ENCODE data around the gene PHF21A. TPM values are rescaled to one million over a fixed set of nuclear protein-coding genes. Genes with fewer than 3 reads are reported as not detected.

The PHF21A gene
- total RNA-seq, 1 donor from 2014 or later = 49.6 TPM

DNA sequence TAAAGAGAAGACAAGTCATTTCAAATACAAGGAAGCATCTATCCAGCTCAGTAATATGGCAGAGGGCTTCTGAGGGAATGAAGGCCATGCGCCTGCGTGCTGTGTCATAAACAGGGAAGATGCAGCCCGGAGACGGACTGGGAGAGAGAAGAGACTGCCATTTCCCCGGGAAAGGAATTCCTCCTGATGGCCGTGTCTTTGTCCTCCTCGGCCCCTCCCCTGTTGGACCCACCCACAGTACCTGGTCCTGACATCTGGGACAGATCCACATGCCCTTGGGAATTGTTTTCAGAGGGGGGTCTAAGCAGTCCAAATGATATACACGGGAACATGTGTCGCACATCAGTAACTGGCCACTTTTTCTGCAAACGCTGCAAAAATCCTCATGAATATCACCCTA, 183.3 kb downstream of the PHF21A start:
- Histone ChIP-seq H2AFZ (replicated peaks) (no peak overlapping the region), H3F3A (ENCODE audit: low read depth) (peaks cover 1% of the 10 kb centered on the region), H3K36me3 (no peaks in the 10 kb centered on the region), H3K27me3 (no peaks in the 10 kb centered on the region), H3K4me1 (no peaks in the 10 kb centered on the region), H3K27ac (no peak overlapping the region), H4K20me1 (ENCODE audit: low read depth) (peaks cover 6% of the 10 kb centered on the region), H3K79me2 (ENCODE audit: low read depth) (no peaks in the 10 kb centered on the region), H3K4me3 (no peak overlapping the region), H3K9ac (no peak overlapping the region), H3K9me3 (ENCODE audit: low read depth) (no peaks in the 10 kb centered on the region), H3K4me2 (no peak overlapping the region)
- Mint-ChIP-seq H3K4me1 (no peaks in the 10 kb centered on the region), H3K27me3 (ENCODE audit: insufficient read depth, low read depth) (no peaks in the 10 kb centered on the region), H3K27ac (no peak overlapping the region), H3K4me3 (no peak overlapping the region), H3K9me3 (no peaks in the 10 kb centered on the region), H3K36me3 (peaks cover 10% of the 10 kb centered on the region)
- no peak for DNase-seq (ENCODE audit: low spot score)
- TF ChIP-seq CTCF (IDR thresholded peaks at IDR 0.05) (no peak), EZH2phosphoT487 (IDR thresholded peaks at IDR 0.05) (no peak), EZH2 (IDR thresholded peaks at IDR 0.05) (no peak)

DNA sequence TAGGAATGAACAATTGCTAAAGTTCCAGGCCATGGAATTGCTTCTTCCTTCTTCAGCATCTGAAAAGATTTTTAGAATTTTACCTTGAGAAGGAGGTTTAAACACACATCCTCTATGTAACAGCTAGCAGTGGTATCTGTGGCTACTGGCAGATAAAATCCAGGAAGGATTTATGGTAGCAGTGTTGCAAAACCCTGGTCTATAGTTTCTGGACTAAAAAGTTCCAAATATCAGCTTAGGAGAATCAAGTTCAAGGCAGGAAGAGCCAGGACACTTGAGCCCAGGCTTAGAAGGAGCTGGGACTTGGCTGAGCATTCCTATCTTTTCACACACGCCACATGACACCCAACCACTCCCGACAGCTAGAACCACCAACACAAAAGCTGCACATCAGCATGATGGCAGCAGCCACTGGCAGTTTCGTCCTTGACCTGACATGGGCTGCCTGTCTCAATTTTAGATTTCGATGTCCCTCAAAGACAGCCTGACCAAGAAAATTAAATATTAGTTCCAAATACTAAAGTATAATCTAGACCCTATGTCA, 184.7 kb downstream of the PHF21A start:
- Histone ChIP-seq H3K27me3 (no peaks in the 10 kb centered on the region), H3F3A (ENCODE audit: low read depth) (peaks cover 7% of the 10 kb centered on the region), H3K27ac (no peak overlapping the region), H3K4me2 (no peak overlapping the region), H3K4me1 (no peaks in the 10 kb centered on the region), H3K9me3 (ENCODE audit: low read depth) (no peaks in the 10 kb centered on the region), H4K20me1 (ENCODE audit: low read depth) (peaks cover 7% of the 10 kb centered on the region), H3K79me2 (ENCODE audit: low read depth) (no peaks in the 10 kb centered on the region), H3K4me3 (no peak overlapping the region), H2AFZ (replicated peaks) (no peak overlapping the region), H3K36me3 (no peaks in the 10 kb centered on the region), H3K9ac (no peak overlapping the region)
- Mint-ChIP-seq H3K4me3 (no peak overlapping the region), H3K9me3 (no peaks in the 10 kb centered on the region), H3K36me3 (peaks cover 9% of the 10 kb centered on the region), H3K27me3 (ENCODE audit: insufficient read depth, low read depth) (peaks cover 4% of the 10 kb centered on the region), H3K4me1 (no peaks in the 10 kb centered on the region), H3K27ac (no peak overlapping the region)
- no peak for TF ChIP-seq CTCF (IDR thresholded peaks at IDR 0.05)
- TF ChIP-seq EZH2 (IDR thresholded peaks at IDR 0.05) = no peak
- no peak for TF ChIP-seq EZH2phosphoT487 (IDR thresholded peaks at IDR 0.05)
- DNase-seq (ENCODE audit: low spot score) = no peak

DNA sequence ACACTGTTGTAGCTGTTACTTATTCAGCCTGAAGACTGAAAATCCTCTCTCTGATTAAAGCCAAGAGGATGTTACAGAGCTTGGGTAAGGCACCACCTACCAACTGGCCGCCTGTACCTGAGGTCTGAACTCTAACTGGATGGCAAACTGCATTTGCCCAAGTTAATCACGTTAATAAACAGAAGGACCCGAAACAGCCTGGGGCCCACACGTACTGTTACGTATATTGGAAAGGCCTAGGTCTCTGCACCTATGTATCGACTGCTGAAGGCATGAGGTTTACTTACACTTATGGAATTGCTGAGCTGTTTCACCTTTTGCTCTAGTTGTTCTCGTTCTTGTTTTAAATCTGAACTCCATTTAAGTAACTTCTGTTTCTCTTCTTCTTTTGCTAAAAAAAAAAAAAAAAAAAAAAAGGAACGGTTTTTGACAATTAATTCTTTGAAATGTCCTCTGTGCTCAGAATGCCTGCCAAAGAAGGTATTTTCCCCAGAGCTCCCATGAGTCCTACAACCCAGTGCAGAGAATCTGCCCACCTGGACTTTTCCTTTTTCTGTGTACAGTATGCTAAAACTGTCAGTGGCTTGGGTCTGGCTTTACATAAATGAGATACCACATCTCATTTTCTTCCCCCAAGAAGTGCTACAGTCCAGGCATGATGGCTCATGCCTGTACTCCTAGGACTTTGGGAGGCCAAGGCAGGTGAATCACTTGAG, 185.7 kb downstream of the PHF21A start:
- Histone ChIP-seq H3K9ac (no peak overlapping the region), H3K4me2 (no peak overlapping the region), H3F3A (ENCODE audit: low read depth) (peaks cover 10% of the 10 kb centered on the region), H3K4me3 (no peak overlapping the region), H4K20me1 (ENCODE audit: low read depth) (peaks cover 13% of the 10 kb centered on the region), H3K27ac (no peak overlapping the region), H3K36me3 (no peaks in the 10 kb centered on the region), H3K27me3 (no peaks in the 10 kb centered on the region), H3K9me3 (ENCODE audit: low read depth) (no peaks in the 10 kb centered on the region), H3K4me1 (no peaks in the 10 kb centered on the region), H2AFZ (replicated peaks) (no peak overlapping the region), H3K79me2 (ENCODE audit: low read depth) (no peaks in the 10 kb centered on the region)
- H3K36me3 Mint-ChIP-seq = peaks cover 8% of the 10 kb centered on the region
- no peaks in the 10 kb centered on the region for H3K4me1 Mint-ChIP-seq
- H3K27ac Mint-ChIP-seq = no peak overlapping the region
- TF ChIP-seq EZH2phosphoT487 (IDR thresholded peaks at IDR 0.05) (no peak), EZH2 (IDR thresholded peaks at IDR 0.05) (no peak), CTCF (IDR thresholded peaks at IDR 0.05) (no peak)
- no peak overlapping the region for H3K4me3 Mint-ChIP-seq
- peaks cover 5% of the 10 kb centered on the region for H3K27me3 Mint-ChIP-seq (ENCODE audit: insufficient read depth, low read depth)
- no peaks in the 10 kb centered on the region for H3K9me3 Mint-ChIP-seq
- DNase-seq (ENCODE audit: low spot score) = no peak

Measured in neural progenitor cell (in vitro differentiated cells).